K562 (cell line): ENCODE measurements around the gene ACSF3. TPM values are rescaled to one million over a fixed set of nuclear protein-coding genes. Genes with fewer than 3 reads are reported as not detected.

Source experiments
- ATAC-seq: fragments of 200-7000 bp; cut with Tn5 transposase; 3 replicates; pipeline ENCODE4 v1.9.1; 2020; ENCODE audit warnings: moderate library complexity
- BruUV-seq: library from RNA; stranded (reverse); fragments of 400-500 nt; replicated peaks from 2 replicates; lab custom pipeline; 2021; lab: Mats Ljungman, UMichigan
- CTCF ChIA-PET: fragments of 300-600 bp; formaldehyde crosslinking; extraction: SDS; loops from one replicate; lab custom pipeline; 2021; ENCODE audit warnings: low intra/inter-chr PET ratio; lab: Yijun Ruan, JAX
- POLR2A ChIA-PET: fragments of 300-600, 350-650 bp; sonication (Branson Sonifier 250); formaldehyde crosslinking; extraction: SDS; loops from one replicate; lab custom pipeline; 2021; ENCODE audit warnings: antibody characterized with exemption, inconsistent platforms; lab: Yijun Ruan, JAX
- DNase-seq, 4 experiments: peaks; one replicate each; pipeline versions ENCODE4 v3.0.0 to v3.0.0-alpha.2; 2011 to 2018; ENCODE audit warnings: low spot score in 3 of 4, mixed read lengths in 3 of 4; ENCODE audit errors: extremely low read depth in 1 of 4
- FAIRE-seq: peaks from 2 replicates; lab custom pipeline; 2011; peaks lifted over from hg19 to GRCh38; lab: Jason Lieb, UNC
- H2AFZ ChIP-seq: 2 replicates; pipeline ENCODE4 v1.6.0; 2011; ENCODE audit warnings: low read depth, low read length, control low read depth, inconsistent platforms
- H3K27ac ChIP-seq: fragments of 200-600 bp; 3 replicates; pipeline ENCODE4 v1.8.0; 2011; ENCODE audit warnings: low read depth, mild to moderate bottlenecking, control low read depth, inconsistent platforms, low read length, moderate library complexity, mixed read lengths; ENCODE audit errors: extremely low read depth
- H3K27me3 ChIP-seq, 2 experiments: fragments of 300-600 bp in 1 of 2; 2 replicates in 1 of 2; 3 replicates in 1 of 2; pipeline versions ENCODE4 v1.6.0 to v1.8.0; 2011; ENCODE audit warnings: inconsistent platforms in 2 of 2, low read length in 2 of 2, mild to moderate bottlenecking in 1 of 2, mixed read lengths in 1 of 2, moderate library complexity in 1 of 2; ENCODE audit not compliant: control insufficient read depth in 2 of 2, insufficient read depth in 2 of 2
- H3K36me3 ChIP-seq: fragments of 300-600 bp; 3 replicates; pipeline ENCODE4 v1.8.0; 2011; ENCODE audit warnings: mild to moderate bottlenecking, low read length, inconsistent platforms; ENCODE audit not compliant: control insufficient read depth, insufficient read depth
- H3K4me1 ChIP-seq, 2 experiments: fragments of 200-600 bp in 1 of 2; replicated peaks in 1 of 2; 2 replicates in 1 of 2; 3 replicates in 1 of 2; pipeline versions ENCODE4 v1.5.1 to v1.8.0; 2011; ENCODE audit warnings: inconsistent platforms in 2 of 2, low read length in 2 of 2, mild to moderate bottlenecking in 1 of 2, mixed read lengths in 1 of 2, moderate library complexity in 1 of 2; ENCODE audit not compliant: control insufficient read depth in 2 of 2, insufficient read depth in 2 of 2
- H3K4me2 ChIP-seq: 2 replicates; pipeline ENCODE4 v1.6.1; 2011; ENCODE audit warnings: low read length, control low read depth, inconsistent platforms, mixed read lengths; ENCODE audit not compliant: insufficient read depth
- H3K4me3 ChIP-seq: fragments of 200-600 bp; sonication (generic), shearing (Covaris generic); 2 replicates; pipeline ENCODE4 v1.5.1; 2016; ENCODE audit warnings: control low read depth, inconsistent platforms
- H3K79me2 ChIP-seq: fragments of 200-600 bp; 3 replicates; pipeline ENCODE4 v1.8.0; 2011; ENCODE audit warnings: low read length, inconsistent platforms; ENCODE audit not compliant: control insufficient read depth, insufficient read depth
- H3K9ac ChIP-seq, 2 experiments: 2 replicates each; pipeline versions ENCODE4 v1.6.0 to v1.6.1; 2011; ENCODE audit warnings: low read depth in 2 of 2, low read length in 2 of 2, control low read depth in 1 of 2, inconsistent platforms in 1 of 2, mild to moderate bottlenecking in 1 of 2, mixed read lengths in 1 of 2; ENCODE audit not compliant: insufficient read depth in 1 of 2
- H3K9me1 ChIP-seq: one replicate; pipeline ENCODE4 v1.6.0; 2011; ENCODE audit warnings: inconsistent platforms, mild to moderate bottlenecking, low read length, moderate library complexity; ENCODE audit not compliant: control insufficient read depth, insufficient read depth
- H3K9me3 ChIP-seq: replicated peaks from 2 replicates; pipeline ENCODE4 v1.5.1; 2011; ENCODE audit warnings: low read depth, low read length, inconsistent platforms; ENCODE audit not compliant: control insufficient read depth, insufficient read depth
- H4K20me1 ChIP-seq: replicated peaks from 2 replicates; pipeline ENCODE4 v1.6.1; 2011; ENCODE audit warnings: low read length, inconsistent platforms, mixed read lengths; ENCODE audit not compliant: control insufficient read depth, insufficient read depth
- AFF1 ChIP-seq, 2 experiments: fragments of 450-650 bp; IDR thresholded peaks; 2 replicates each; pipeline ENCODE4 v1.6.1; 2018; ENCODE audit warnings: mild to moderate bottlenecking in 2 of 2, low read depth in 1 of 2; ENCODE audit not compliant: partially characterized antibody in 2 of 2
- KLF13 ChIP-seq: fragments of 450-650 bp; IDR thresholded peaks from 2 replicates; pipeline ENCODE4 v1.6.1; 2016; ENCODE audit warnings: missing genetic modification characterization, low read depth, mild to moderate bottlenecking, missing compliant biosample characterization, moderate library complexity, borderline replicate concordance
- MAX ChIP-seq: sonication (generic); formaldehyde crosslinking; IDR thresholded peaks from 2 replicates; pipeline ENCODE4 v1.9.0; 2022; ENCODE audit warnings: mild to moderate bottlenecking, missing genetic modification reagents
- NFXL1 ChIP-seq: fragments of 450-650 bp; formaldehyde crosslinking; IDR thresholded peaks from 2 replicates; pipeline ENCODE4 v1.4.0; 2021; ENCODE audit warnings: mild to moderate bottlenecking
- OTX1 ChIP-seq: fragments of 450-650 bp; formaldehyde crosslinking; IDR thresholded peaks from 2 replicates; pipeline ENCODE4 v1.4.0; 2022; ENCODE audit warnings: mild to moderate bottlenecking
- TCFL5 ChIP-seq: fragments of 250-450 bp; sonication (Bioruptor Pico); conservative IDR thresholded peaks from 2 replicates; pipeline ENCODE4 v1.6.1; 2021; ENCODE audit warnings: mild to moderate bottlenecking, moderate library complexity, matching md5 sums
- WGBS: fragments of 100-300 bp; shearing (Covaris generic); methylation state at CpG from one replicate; pipeline ENCODE4 v1.1.6; 2016; ENCODE audit warnings: low coverage, mixed read lengths; ENCODE audit not compliant: insufficient coverage; ENCODE audit errors: missing lambda C conversion rate; 5-methylcytosine and 5-hydroxymethylcytosine counted together
- in situ Hi-C: fragments of 300-500 bp; cut with MboI; formaldehyde crosslinking; loops from 4 replicates; pipeline ENCODE4 v1.15.0; 2018; ENCODE audit warnings: inconsistent platforms, mixed read lengths
- intact Hi-C: fragments of 100-400 bp; cut with micrococcal nuclease; formaldehyde crosslinking; loops from 2 replicates; pipeline ENCODE4 v1.14.2; 2022
- polyA plus RNA-seq, 8 experiments: library from polyadenylated mRNA; depleted of rRNA in 4 of 8; stranded (reverse) in 5 of 8; unstranded in 3 of 8; fragments of >200 nt; fragmentation: Nextera tagmentation in 2 of 8; fragmentation: Illumina TruSeq in 1 of 8; extraction: Ambion mirVana in 2 of 8; extraction: Trizol in 1 of 8; gene quantifications; 2 replicates each; pipeline versions ENCODE4 v1.2.1 to v1.2.3, GENCODE V29; 2011 to 2014; ENCODE audit warnings: inconsistent platforms in 1 of 8, missing spikeins in 1 of 8
- total RNA-seq, 7 experiments: library from RNA; depleted of rRNA in 6 of 7; stranded (reverse); fragments of >200 nt in 6 of 7; fragmentation: Illumina TruSeq in 2 of 7; extraction: Trizol in 2 of 7; gene quantifications; 2 replicates each; pipeline versions ENCODE4 v1.2.1 to v1.2.3, GENCODE V29; 2011 to 2021; ENCODE audit warnings: low replicate concordance in 1 of 7

Gene ACSF3
- total and polyA plus RNA-seq, 9 of the 15 experiments (the other 6 are each of a cell fraction or from before 2014, with no cell fraction given): 0.77 to 32.8 (median 14.7) TPM

GRCh38 chr16:89161763-89162713, 68.4 kb downstream of the ACSF3 start:
- 65% methylated on average over 31 of the region's 40 CpGs for WGBS
- H3K27ac ChIP-seq: no peak overlapping the region
- DNase-seq (no peak), ATAC-seq (no peak), FAIRE-seq (no peak)
- no peaks in the 10 kb centered on the region for H3K27me3 ChIP-seq
- no peaks in the 10 kb centered on the region for H3K9me1 ChIP-seq
- CTCF ChIA-PET: no interaction called here
- in situ Hi-C loops (no loop called here), intact Hi-C loops (loop anchor here (10.0 kb wide), 1 partner anchor 187 kb away; the partner anchor contains the start of gene CBFA2T3)
- no peak overlapping the region for H2AFZ ChIP-seq
- H3K36me3 ChIP-seq: no peaks in the 10 kb centered on the region
- peaks cover 5 to 61% of the 10 kb centered on the region in 2 experiments for H3K4me1 ChIP-seq
- no peak overlapping the region for H3K4me3 ChIP-seq
- H3K4me2 ChIP-seq: no peak overlapping the region
- no peak overlapping the region for H3K9ac ChIP-seq
- no TSS peak for BruUV-seq
- no peak for TF ChIP-seq TCFL5 (CRISPR knock-in tag)
- TF ChIP-seq MAX (CRISPR knock-in tag): 0 out of 2 replicates have a peak, but pooled peaks have one; percentile 22
- H3K79me2 ChIP-seq: no peaks in the 10 kb centered on the region
- POLR2A ChIA-PET: interaction anchor here (0.7 kb wide), 1 partner anchor 276 kb away, joined by 3 read pairs; no protein-coding TSS in a partner anchor
- H4K20me1 ChIP-seq: no peaks in the 10 kb centered on the region
- peaks cover 14% of the 10 kb centered on the region for H3K9me3 ChIP-seq

- POLR2A ChIA-PET: interaction anchor here (0.7 kb wide), 1 partner anchor 497 kb away, joined by 3 read pairs; no protein-coding TSS in a partner anchor
- in situ Hi-C loops: no loop called here
These were observed 69.6 kb downstream of the ACSF3 start for GRCh38 chr16:89163297-89163696.

More at GRCh38 chr16:89163297-89163696, 69.6 kb downstream of the ACSF3 start:
- Histone ChIP-seq H3K79me2 (no peaks in the 10 kb centered on the region), H3K9me3 (peaks cover 6% of the 10 kb centered on the region; the same call in 1 of the 2 replicates), H2AFZ (no peak overlapping the region), H3K9ac (no peak overlapping the region), H3K27me3 (no peaks in the 10 kb centered on the region), H3K4me1 (peaks cover 9 to 72% of the 10 kb centered on the region in 2 experiments), H3K27ac (no peak overlapping the region), H3K4me2 (no peak overlapping the region), H3K9me1 (no peaks in the 10 kb centered on the region), H3K4me3 (no peak overlapping the region), H4K20me1 (no peaks in the 10 kb centered on the region), H3K36me3 (no peaks in the 10 kb centered on the region)
- TF ChIP-seq NFXL1 (CRISPR knock-in tag): no peak
- no peak for TF ChIP-seq KLF13 (tag)
- TF ChIP-seq OTX1 (CRISPR knock-in tag): no peak
- TF ChIP-seq AFF1 (IDR thresholded peaks at IDR 0.05; ENCODE audit: low read depth in 1 of 2, partially characterized antibody in 2 of 2): peak in 1 of 2 experiments; percentile 94
- DNase-seq (no peak), ATAC-seq (no peak), FAIRE-seq (no peak)
- 50% methylated on average over 9 of the region's 9 CpGs for WGBS
- intact Hi-C loops: loop anchor here (10.0 kb wide), 1 partner anchor 188 kb away; the partner anchor contains the start of gene CBFA2T3
- no TSS peak for BruUV-seq
- CTCF ChIA-PET: no interaction called here
